Stimulated activated CD4-positive, alpha-beta T cell treated with anti-CD3 and anti-CD28 coated beads, Interleukin-2, amount 100 ng/mL, for 24 hours (primary cell): ENCODE results near the gene KIAA1586.
"Not testable (repeated sequence)": the region's sequence is repeated elsewhere in the genome, so short reads cannot be mapped to it uniquely, and the experiment has no call there.

Experiments used
- DNase-seq, 2 donors: peaks; one replicate each; pipeline ENCODE4 v3.0.0-alpha.2; 2020

The KIAA1586 gene

GRCh38 chr6:57046332-57047256, at the start of gene KIAA1586:
KIAA1586 (plus strand) TSS chr6:57046693; CDS start chr6:57046756, 63 bp downstream.
- peak; percentile 83 to 85 for DNase-seq

DNA sequence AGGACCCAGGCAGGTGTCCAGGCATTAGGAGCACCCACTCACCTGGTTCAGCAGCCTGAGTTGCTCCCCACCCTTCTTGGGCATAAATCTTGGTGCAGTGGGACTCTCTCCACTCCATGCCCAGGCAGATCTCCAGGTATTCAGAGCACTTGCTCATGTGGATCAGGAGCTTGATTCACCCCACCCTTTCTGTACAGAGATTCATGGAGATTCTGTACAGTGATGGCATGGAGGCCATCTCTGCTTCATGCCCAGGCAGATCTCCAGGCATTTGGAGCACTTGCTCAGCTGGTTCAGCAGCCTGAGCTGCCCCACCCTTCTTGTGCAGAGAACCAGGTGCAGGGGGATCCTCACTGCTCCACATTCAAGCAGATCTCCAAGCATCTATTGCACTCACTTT, 47.4 kb upstream of the KIAA1586 start:
- DNase-seq: no peak

- not testable (repeated sequence) for DNase-seq
Measured at GRCh38 chr6:56999748-57000147, 46.7 kb upstream of the KIAA1586 start.

GRCh38 chr6:57002197-57002596, 44.3 kb upstream of the KIAA1586 start:
- DNase-seq: no peak

DNA sequence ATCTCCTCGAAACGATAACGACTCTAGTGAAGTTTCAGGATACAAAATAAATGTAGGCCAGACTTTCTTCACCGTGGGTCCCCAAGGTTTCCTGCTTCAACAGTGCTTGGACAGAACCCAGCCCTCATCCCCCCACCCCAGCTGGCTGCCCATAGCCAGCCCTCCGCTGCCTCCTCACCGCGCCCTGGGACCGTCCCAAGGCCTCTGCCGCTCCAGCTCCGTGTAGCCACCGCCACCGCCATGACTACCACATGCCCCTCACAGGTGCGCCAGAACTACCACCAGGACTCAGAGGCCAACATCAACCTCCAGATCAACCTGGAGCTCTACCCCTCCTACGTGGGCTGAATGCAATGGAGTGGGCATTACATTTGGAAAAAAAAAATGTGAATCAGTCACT, 42.2 kb upstream of the KIAA1586 start:
- DNase-seq: no peak

- DNase-seq: no peak
Measured at GRCh38 chr6:57006101-57006500, 40.4 kb upstream of the KIAA1586 start.

DNA sequence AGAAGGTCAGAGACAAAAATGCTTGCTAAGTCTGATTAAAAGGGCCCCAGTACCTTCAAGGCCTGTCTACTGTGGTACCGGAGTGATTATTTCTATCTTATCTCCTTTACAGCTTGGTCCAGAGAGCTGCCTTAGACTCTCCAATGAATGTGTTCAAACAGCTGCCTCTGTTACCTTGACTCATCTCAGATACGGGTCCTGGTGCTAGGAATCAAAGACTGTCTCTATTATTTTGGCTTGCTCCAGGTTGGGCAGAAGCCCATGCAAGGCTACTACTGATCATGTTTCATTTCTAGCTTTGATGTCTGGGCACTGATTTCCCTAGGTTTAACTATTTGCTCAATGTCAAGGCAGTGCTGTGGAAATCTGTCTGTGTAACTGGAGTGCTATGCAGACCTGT, 38.4 kb upstream of the KIAA1586 start:
- DNase-seq: not testable (repeated sequence)

DNA sequence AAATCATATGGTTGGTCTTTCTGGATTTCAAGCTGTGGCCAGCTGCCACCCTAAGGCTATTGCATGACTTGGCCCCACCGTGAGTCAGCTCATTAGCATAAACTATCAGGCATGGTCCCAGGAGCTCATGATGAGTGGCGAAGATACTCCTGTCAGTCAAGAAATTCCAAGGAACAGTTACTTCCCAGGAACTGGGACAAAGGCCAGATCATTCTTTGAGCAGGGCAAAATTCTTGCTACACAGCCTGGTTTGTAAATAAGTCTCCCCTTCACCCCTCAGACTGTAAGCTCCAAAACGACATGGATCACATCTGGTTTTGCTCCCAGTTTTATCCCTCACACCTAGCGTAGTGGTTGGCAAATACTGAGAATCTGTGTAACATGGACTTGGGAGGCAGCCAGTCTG, 33.0 kb upstream of the KIAA1586 start:
- no peak for DNase-seq

DNA sequence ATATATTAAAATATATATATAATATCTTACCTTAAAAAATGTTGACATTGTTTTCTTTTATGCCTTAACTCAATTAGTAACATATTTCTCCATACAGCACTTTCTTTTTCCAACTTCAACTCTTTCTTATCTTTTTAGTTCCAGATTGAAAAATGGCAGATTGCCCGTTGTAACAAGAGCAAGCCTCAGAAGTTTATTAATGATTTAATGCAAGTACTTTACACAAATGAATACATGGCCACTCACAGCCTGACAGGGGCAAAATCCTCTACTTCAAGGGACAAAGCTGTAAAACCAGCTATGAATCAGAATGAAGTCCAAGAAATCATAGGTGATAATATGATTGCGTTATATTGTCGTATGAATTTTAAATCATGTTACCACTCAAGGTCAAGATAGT, 29.4 kb upstream of the KIAA1586 start:
- DNase-seq: no peak

- DNase-seq: no peak
Measured at GRCh38 chr6:57017841-57018240, 28.7 kb upstream of the KIAA1586 start.

DNA sequence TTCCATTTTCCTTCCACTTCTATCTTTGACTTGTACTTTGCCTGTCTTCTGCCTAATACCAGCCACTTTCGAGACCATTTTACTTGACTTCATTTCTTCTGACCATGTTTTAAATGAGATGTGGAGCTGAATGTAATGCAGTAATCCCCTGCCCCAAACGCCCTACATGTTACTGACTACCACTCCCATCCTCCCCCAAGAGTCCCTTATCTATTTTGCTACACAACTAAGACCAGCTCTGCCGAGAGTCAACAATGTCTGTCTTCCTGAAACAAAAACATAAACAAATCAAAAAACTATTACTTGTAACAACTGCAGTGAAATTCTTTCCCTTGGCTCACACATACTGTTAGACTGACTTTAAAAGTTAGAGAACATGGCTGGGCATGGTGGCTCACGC, 27.1 kb upstream of the KIAA1586 start:
- no peak for DNase-seq

DNA sequence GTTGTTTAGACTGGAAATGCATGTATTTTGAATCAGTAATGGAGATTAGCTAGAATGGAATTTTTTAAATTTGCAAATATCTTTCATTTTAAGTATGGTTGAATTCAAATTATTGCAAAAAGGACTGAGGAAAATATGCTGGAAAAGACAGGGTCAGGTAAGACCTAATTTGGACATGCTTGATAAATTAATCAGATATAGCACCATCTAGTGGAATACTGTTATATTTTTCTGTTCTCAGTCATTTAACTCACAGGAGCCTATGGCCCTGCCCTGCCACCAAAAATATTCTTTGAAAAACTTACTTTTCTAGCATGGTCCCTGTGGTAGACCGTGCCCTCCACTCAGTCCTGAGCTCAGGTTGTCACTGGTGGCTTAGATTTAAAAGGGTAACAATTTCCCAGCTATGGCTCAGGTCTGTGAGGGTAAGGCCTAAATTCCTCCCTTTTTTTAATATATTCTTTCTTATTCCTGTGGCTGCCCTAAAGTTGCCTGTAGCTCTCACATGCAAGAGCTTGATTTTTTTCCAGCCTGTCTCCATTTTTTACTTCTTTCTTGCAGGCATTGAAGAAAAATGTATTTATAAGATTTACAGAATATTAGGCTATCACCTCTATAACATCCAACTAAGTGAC, 25.3 kb upstream of the KIAA1586 start:
- no peak for DNase-seq

- DNase-seq: no peak
Measured at GRCh38 chr6:57024321-57024720, 22.2 kb upstream of the KIAA1586 start.

GRCh38 chr6:57024775-57025174, 21.7 kb upstream of the KIAA1586 start:
- DNase-seq: no peak

DNA sequence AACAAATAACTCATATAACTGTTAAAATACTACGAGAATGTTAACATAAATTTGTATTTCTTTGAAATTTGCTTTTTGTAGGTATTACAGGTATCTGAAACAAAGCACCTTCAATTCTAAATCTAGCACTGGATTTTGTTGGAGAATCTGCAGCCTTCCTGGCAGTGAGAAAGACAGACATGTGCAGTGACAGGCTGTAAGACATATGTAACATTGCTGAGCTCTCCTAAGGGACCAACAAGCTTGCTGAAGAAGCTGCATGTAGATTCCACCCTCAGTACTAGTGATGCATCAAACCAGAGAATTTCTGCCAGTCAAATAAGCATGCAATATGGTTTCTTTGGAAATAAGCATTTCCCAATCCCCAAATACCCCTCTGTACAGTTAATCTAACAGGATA, 20.5 kb upstream of the KIAA1586 start:
- DNase-seq: no peak

DNA sequence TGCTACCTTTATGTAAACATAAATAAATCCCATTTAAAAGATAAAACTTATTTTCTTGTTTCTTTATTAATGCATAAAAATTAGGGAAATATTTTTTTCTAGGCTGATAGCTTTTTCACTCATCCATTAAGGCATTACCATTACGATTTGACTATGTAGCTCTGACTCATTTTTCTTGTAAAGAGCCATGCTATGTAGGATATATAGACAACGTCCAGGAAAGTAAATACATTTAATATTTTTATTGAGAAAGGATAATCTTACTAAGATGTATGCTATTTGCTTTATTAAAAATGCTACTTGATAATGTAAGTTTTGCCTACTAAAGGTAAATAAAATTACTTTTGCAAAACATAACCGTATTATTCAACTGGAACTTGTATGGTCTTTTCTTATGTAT, 19.2 kb upstream of the KIAA1586 start:
- no peak for DNase-seq

- no peak for DNase-seq
Measured at GRCh38 chr6:57029213-57029612, 17.3 kb upstream of the KIAA1586 start.

DNA sequence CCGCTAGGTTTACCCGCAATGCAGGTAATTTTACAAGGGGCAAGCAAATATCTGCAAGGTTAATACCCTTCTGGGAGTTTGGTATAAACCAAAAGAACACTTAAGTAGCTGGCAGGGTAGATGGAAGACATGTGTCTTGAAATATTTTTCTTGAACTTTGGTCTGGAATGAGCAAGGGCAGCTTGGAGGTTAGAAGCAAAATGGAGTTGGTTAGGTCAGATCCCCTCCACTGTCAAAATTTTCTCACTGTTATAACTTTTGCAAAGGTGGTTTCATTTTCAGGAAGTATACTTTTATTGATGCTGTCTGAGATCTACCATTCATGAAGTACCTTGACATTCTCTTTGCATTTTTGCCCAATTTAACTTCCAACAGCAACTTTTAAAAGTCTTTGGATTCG, 13.3 kb upstream of the KIAA1586 start:
- no peak for DNase-seq

GRCh38 chr6:57035549-57035948, 10.9 kb upstream of the KIAA1586 start:
- DNase-seq: no peak

- DNase-seq: no peak
Measured at GRCh38 chr6:57038906-57039305, 7.6 kb upstream of the KIAA1586 start.

DNA sequence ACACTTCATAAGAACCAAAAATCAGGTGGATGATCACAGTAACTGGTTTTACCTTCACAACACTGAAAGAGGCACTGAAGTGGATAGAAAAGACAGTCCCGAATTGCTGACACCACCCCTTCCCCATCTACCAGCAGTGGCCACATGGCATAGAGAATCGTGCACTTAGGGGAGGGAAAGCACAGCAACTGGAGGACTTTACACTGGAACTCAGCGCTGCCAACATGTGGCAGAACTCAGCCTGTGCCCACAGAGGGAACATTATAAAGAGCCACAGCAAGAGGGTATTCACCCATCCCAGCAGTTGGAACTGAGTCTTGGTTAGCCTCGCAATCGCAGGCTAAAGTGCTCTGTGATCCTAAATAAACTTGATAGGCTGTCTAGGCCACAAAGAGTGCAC, 6.5 kb upstream of the KIAA1586 start:
- DNase-seq: no peak

DNA sequence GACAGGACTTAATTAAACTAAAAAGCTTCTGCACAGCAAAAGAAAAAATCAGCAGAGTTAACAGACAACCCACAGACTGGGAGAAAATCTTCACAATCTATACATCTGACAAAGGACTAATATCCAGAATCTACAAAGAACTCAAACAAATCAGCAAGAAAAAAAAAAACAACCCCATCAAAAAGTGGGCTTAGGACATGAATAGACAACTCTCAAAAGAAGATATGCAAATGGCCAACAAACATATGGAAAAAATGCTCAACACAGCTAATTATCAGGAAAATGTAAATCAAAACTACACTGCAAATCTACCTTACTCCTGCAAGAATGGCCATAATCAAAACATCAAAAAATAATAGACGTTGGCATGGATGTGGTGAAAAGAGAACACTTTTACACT, 2.4 kb upstream of the KIAA1586 start:
- not testable (repeated sequence) for DNase-seq

DNA sequence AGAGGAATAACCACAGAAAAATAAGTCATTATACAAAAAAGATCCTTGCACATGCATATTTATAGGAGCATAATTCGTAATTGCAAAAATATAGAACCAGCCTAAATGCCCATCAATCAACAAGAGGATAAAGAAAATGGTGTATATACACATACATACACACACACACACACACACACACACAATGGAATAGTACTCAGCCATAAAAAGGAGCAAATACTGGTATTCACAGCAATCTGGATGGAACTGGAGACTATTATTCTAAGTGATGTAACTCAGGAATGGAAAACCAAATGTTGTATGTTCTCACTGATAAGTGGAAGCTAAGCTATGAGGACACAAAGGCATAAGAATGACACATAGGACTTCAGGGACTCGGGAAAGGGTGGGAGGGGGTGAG, 1.9 kb upstream of the KIAA1586 start:
- no peak for DNase-seq

GRCh38 chr6:57047257-57047585, 728 bp downstream of the KIAA1586 start:
- DNase-seq: not testable (repeated sequence)

GRCh38 chr6:57047859-57048258, 1.4 kb downstream of the KIAA1586 start:
- not testable (repeated sequence) for DNase-seq
